ENCODE measurements around the gene TEKT2. TPM values are rescaled to one million over a fixed set of nuclear protein-coding genes. Genes with fewer than 3 reads are reported as not detected.

The TEKT2 gene, protein sequence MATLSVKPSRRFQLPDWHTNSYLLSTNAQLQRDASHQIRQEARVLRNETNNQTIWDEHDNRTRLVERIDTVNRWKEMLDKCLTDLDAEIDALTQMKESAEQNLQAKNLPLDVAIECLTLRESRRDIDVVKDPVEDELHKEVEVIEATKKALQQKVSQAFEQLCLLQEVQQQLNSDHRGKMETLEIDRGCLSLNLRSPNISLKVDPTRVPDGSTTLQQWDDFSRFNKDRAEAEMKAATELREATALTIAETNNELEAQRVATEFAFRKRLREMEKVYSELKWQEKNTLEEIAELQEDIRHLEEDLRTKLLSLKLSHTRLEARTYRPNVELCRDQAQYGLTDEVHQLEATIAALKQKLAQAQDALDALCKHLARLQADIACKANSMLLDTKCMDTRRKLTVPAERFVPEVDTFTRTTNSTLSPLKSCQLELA
- 0.20 and 0.86 TPM in 2 replicates for total RNA-seq (2021)
- long read RNA-seq: 0 reads

DNA sequence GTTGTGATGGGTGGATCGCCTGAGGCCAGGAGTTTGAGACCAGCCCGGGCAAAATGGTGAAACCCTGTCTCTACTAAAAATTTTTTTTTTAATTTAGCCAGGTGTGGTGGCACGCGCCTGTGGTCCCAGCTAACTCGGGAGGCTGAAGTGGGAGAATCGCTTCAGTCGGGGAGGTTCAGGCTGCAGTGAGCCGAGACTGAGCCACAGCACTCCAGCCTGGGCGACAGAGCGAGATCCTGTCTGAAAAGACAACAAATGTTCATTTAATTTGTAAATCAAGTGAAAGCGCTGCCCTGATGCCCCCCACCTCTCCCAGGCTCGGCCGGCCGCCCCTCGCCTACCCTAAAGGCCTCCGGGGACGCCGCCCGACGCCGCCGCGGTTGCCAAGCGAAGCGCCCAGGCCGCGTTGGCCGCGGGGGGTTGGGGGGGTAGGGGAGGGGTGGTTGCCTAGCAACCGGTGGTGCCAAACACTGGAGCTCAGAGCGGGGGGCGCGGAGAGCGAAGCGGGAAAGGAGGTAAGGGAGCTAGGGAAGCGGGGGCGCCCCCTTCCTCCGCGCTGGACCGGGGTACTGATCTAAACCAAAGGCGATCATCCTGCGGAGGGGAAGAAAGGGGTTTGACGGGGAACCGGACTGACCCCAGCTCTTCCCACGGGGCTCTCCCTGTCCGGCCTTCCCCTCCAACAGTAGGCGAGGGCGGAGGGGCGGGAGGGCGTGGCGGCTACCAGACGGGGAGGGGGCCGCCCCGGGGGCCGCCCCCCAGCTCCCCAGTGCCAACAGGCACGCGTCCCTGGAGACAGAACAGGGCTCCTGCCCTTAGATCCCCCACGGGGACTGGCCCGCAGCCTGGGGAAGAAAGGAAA is at the start of gene TEKT2:
TSS of gene TEKT2 (plus strand) at position 460 of the 862 bp plus-strand sequence. CDS start 828 bp downstream, outside the sequence.
- Histone ChIP-seq H3K4me1 (ENCODE audit: insufficient read depth, low read length) (no peaks in the 10 kb centered on the region), H3K18ac (ENCODE audit: insufficient read length, low read depth, low read length) (peak within 1 kb of the TSS; percentile 94), H4K20me1 (ENCODE audit: control insufficient read depth, insufficient read depth, insufficient read length) (no peaks in the 10 kb centered on the region), H2BK20ac (ENCODE audit: low read depth, low read length, poor library complexity, severe bottlenecking) (no peak within 1 kb of the TSS), H2AK5ac (ENCODE audit: insufficient read length, low read length) (no peak within 1 kb of the TSS), H4K5ac (ENCODE audit: insufficient read length, low read depth, low read length) (no peak within 1 kb of the TSS), H3K79me2 (ENCODE audit: insufficient read depth, low read length) (no peaks in the 10 kb centered on the region), H2BK5ac (ENCODE audit: insufficient read length, low read length) (no peak within 1 kb of the TSS), H3K9me3 (ENCODE audit: control insufficient read depth, low read depth, low read length) (no peaks in the 10 kb centered on the region), H2BK120ac (ENCODE audit: low read depth, low read length, poor library complexity, severe bottlenecking) (peak within 1 kb of the TSS; percentile 50), H3K4ac (ENCODE audit: low read depth, low read length) (no peak within 1 kb of the TSS; the same call in 1 of the 2 replicates), H3K4me2 (ENCODE audit: insufficient read depth, insufficient read length, low read length) (peak within 1 kb of the TSS; percentile 62), H3K27ac (ENCODE audit: insufficient read length, low read depth, low read length) (no peak within 1 kb of the TSS), H3K23ac (ENCODE audit: insufficient read length, low read depth, low read length) (no peak within 1 kb of the TSS), H3K9ac (ENCODE audit: extremely low read depth, insufficient read length, low read length) (no peak within 1 kb of the TSS), H2BK15ac (ENCODE audit: low read depth, low read length) (no peak within 1 kb of the TSS), H2BK12ac (ENCODE audit: insufficient read length, low read depth, low read length) (no peak within 1 kb of the TSS), H4K8ac (replicated peaks; ENCODE audit: insufficient read length, low read depth, low read length) (no peak within 1 kb of the TSS), H3K27me3 (ENCODE audit: insufficient read depth, low read length) (no peaks in the 10 kb centered on the region), H3K14ac (ENCODE audit: insufficient read depth, low read length) (peak within 1 kb of the TSS; percentile 96; the same call in 1 of the 2 replicates), H2AFZ (ENCODE audit: low read length) (no peak within 1 kb of the TSS), H3K56ac (ENCODE audit: insufficient read length, low read depth, low read length) (no peak within 1 kb of the TSS), H3K23me2 (ENCODE audit: insufficient read length, low read depth, low read length, poor library complexity, severe bottlenecking) (peaks cover 8% of the 10 kb centered on the region), H3T11ph (ENCODE audit: low read length) (no peak within 1 kb of the TSS), H4K91ac (ENCODE audit: insufficient read length, low read depth, low read length) (no peak within 1 kb of the TSS), H3K79me1 (ENCODE audit: insufficient read depth, low read depth, low read length, poor library complexity, severe bottlenecking) (no peaks in the 10 kb centered on the region)
- TF ChIP-seq, protein P1, sequence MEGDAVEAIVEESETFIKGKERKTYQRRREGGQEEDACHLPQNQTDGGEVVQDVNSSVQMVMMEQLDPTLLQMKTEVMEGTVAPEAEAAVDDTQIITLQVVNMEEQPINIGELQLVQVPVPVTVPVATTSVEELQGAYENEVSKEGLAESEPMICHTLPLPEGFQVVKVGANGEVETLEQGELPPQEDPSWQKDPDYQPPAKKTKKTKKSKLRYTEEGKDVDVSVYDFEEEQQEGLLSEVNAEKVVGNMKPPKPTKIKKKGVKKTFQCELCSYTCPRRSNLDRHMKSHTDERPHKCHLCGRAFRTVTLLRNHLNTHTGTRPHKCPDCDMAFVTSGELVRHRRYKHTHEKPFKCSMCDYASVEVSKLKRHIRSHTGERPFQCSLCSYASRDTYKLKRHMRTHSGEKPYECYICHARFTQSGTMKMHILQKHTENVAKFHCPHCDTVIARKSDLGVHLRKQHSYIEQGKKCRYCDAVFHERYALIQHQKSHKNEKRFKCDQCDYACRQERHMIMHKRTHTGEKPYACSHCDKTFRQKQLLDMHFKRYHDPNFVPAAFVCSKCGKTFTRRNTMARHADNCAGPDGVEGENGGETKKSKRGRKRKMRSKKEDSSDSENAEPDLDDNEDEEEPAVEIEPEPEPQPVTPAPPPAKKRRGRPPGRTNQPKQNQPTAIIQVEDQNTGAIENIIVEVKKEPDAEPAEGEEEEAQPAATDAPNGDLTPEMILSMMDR (conservative IDR thresholded peaks at IDR 0.05): no peak
- Mint-ChIP-seq H3K36me3 (ENCODE audit: insufficient read depth in 1 of 3, low read depth in 3 of 3) (no peaks in the 10 kb centered on the region), H3K27ac (peak within 1 kb of the TSS in 2 of 3 experiments; percentile 74 to 85; a peak in 2 of 7 replicates), H3K4me1 (peaks cover 13 to 22% of the 10 kb centered on the region in 2 experiments), H3K9me3 (no peaks in the 10 kb centered on the region), H3K27me3 (ENCODE audit: low read depth) (peaks cover 14% of the 10 kb centered on the region), H3K4me3 (peak within 1 kb of the TSS; percentile 68 to 81)
- peak; percentile 85 for DNase-seq
- WGBS (ENCODE audit: extremely low coverage, insufficient read length, low lambda C conversion rate): no CpG with 5 or more reads among the region's 59 CpGs

Data from H9 (cell line).